Inferior parietal cortex (tissue), 1 donor: Measurements from ENCODE around the gene TIE1.

ENCODE experiments used
- DNase-seq: peaks from one replicate; pipeline ENCODE4 v3.0.0-alpha.2; 2016; ENCODE audit errors: extremely low spot score

TIE1 gene

GRCh38 chr1:43338001-43338400 is 37.2 kb downstream of the TIE1 start:
- DNase-seq: no peak

DNA sequence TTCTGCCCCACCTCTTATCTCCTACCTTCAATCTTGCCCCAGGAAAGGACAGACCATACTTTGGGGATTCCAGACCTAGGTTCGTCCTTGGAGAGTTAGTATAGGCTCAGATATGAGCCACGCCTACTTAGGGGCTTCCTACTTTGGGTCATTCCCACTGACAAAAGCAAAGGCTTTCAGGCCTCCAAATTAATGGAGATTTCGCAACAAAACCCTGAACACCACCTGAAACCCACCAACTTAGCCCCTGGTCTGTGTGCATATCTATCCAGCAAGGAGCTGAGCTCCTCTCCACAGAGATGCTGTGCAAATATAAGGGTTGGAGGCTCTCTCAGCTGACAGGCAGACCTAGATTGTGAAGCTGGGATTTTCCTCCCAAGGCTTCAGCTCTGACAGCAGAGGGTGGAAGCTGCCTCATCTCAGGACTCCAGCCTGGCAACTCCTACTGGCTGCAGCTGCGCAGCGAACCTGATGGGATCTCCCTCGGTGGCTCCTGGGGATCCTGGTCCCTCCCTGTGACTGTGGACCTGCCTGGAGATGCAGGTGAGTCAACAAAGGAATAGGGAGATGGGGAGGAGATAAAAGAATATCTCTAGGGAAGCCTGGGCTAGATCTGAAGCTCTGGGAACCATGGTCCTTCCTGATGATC is 38.9 kb downstream of the TIE1 start:
- no peak for DNase-seq

DNA sequence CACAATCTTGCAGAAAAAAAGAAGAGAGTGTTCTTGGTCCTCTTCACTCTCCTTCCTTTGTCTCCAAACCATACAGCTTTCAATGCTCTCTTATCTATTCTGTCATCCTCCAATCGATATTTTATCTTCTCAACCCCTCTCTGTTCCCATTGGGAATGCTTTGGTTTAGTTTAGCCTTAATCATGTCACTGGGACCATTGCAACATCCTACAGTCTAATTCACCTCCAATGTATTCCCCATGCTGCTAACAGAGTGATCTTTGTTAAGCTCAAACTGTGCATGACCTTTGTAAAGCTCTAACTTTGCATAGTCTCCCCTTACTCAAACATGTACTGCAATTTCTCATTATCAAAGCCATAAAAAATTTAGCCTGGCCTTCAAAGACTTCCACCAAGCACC is 39.8 kb downstream of the TIE1 start:
- DNase-seq: no peak

GRCh38 chr1:43344267-43344850 is 43.6 kb downstream of the TIE1 start:
- no peak for DNase-seq

- DNase-seq: no peak
These were observed 44.3 kb downstream of the TIE1 start for GRCh38 chr1:43345120-43345519.

DNA sequence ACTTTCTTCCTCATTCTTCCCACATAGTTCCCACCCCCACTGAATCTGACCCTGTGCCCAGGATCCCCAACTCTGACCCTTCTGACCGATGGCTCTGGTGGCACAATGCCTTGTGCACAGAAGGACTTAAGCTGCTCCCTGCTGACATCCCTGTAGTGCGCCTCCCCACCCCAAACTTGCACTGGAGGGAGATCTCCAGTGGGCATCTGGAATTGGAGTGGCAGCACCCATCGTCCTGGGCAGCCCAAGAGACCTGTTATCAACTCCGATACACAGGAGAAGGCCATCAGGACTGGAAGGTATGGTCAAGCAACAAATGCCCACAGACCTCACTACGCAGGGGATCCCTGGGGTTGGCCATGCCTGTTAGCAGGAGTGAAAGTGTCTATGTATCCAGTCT is 45.9 kb downstream of the TIE1 start:
- DNase-seq: no peak

- no peak for DNase-seq
These were observed 47.6 kb downstream of the TIE1 start for GRCh38 chr1:43348343-43348808.

- DNase-seq: no peak
These were observed 48.2 kb downstream of the TIE1 start for GRCh38 chr1:43348809-43349593.

DNA sequence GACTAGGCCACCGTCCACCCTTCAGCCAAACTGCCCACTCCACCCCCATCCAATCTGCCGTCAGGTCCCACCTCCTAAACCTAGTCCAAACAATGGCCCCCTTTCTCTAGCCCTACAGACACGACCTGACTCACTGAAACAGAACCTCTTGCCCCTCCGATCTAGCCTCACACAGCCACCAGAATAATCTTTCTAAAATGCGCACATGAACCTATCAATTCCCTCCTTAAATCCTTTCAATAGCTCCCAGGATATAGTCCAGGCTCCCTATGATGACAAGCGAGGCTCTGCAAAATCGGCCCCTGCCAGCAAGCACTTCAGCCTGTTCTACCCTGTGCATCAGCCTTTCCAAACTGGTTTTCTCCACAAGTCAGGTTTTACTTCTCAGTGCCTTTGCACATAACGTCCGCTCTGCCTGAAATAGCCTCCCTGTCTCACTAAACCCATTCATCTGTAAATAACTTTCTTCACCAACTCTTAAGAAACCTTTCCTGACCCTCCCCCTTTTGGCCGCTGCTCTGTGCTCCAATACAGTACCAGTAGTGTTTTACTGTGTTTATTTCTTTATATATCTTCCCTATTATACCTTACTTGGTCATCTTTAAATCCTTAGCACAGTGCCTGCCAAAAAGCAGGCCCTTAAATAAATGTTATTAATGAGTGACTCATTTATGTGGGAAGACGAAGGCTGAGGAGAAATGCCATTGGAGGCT is 49.0 kb downstream of the TIE1 start:
- DNase-seq: no peak

GRCh38 chr1:43350976-43351375 is 50.2 kb downstream of the TIE1 start:
- no peak for DNase-seq

DNA sequence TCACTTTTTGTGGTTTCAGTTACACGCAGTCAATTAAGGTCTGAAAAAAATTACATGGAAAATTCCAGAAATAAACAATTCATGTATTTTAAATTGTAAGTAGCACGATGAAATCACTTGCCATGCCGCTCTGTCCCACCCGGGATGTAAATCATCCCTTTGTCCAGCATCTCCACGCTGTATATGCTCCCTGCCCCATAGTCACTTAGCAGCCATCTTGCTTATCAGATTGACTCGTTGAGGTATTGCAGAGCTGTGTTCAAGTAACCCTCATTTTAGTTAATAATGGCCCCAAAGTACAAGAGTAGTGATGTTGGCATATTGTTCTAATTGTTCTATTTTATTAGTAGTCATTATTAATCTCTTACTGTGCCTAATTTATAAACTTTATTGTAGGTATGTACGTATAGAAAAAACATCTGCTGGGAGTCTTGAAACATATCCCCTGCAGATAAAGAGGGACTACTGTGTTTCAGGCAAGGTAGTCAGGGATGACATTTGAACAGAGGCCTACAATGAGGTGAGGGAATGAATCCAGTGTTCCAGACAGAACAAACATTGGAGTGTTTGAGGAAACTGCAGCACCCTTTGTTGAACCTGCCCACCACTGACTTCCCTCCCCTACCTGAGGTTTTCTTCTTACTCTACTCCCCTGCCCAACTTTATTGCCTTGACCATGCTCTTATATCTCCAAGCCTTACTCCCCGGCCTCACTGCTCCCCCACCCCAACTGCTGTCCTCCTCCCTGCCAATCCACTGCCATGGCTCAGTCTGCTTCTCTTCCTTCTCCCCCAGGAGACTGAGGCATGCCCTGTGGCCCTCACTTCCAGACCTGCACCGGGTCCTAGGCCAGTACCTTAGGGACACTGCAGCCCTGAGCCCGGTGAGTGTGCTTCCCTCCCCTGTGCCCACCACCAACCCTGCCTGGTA is 50.9 kb downstream of the TIE1 start:
- no peak for DNase-seq

DNA sequence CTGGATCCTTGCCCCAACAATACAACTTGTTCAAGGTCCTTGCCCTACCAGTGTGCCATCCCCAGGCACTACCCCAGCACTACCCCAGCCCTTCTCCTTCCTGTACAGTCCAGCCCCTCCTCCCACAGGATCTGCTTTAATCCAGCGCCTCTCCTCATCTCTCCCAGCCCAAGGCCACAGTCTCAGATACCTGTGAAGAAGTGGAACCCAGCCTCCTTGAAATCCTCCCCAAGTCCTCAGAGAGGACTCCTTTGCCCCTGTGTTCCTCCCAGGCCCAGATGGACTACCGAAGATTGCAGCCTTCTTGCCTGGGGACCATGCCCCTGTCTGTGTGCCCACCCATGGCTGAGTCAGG is 51.5 kb downstream of the TIE1 start:
- DNase-seq: no peak

GRCh38 chr1:43352881-43353280 is 52.1 kb downstream of the TIE1 start:
- DNase-seq: no peak

DNA sequence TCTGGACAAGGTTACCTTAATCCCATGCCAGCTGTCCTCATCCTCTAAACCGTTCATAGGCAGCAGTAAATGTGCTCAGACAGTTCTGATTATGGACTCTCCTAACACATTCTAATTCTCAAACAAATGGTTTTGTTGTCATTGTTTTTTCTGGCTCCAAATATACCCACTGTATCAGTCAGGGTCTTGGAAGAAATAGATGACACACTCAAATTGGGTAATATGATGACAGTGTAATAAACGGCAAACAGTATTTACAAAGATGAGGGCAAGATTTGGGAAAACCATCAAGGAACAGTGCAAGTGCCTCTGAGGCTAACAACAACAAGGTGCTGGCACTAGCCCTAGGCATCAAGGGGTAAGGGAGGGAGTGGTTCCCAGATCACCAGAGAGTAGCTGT is 53.7 kb downstream of the TIE1 start:
- DNase-seq: no peak

GRCh38 chr1:43354936-43355335 is 54.2 kb downstream of the TIE1 start:
- DNase-seq: no peak

- DNase-seq: no peak
These were observed 56.5 kb downstream of the TIE1 start for GRCh38 chr1:43357251-43357650.

DNA sequence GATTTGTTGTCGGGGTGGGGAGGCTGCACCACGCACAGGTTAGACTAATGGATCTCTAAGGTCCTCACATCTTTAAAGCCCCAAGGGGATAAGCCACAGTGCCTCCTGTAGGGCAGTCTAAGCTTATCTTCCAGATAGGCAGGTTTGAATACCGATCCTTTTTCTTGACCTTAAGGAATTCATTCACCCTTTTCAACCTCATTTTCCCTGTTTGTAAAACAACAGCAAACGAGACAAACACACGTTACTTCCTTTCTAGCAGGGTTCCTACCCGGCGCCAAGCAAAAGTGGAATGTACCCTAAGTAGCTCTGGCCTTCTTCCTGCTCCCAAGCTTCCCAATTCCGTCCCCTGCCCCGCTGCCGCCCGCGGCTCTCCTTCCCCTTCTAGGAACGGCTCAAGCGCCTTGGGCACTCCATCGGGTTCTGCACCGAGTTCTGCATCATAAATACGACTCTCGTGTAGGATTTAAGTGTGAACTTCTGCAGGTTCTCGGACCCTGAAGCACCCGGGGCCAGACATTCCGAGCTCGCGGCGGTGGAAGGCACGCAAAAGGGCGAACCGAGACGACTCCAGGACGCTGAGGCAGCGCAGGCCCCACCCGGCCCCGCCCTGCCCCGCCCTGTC is 57.5 kb downstream of the TIE1 start:
- DNase-seq: peak; percentile 57

GRCh38 chr1:43358746-43359693 is 58.2 kb downstream of the TIE1 start, which contains the start of gene CDC20:
TSS of gene CDC20 (plus strand) at chr1:43358981. CDS start at chr1:43359216, 235 bp downstream.
- DNase-seq: peak; percentile 98

GRCh38 chr1:43359696-43360095 is 58.9 kb downstream of the TIE1 start:
- no peak for DNase-seq

DNA sequence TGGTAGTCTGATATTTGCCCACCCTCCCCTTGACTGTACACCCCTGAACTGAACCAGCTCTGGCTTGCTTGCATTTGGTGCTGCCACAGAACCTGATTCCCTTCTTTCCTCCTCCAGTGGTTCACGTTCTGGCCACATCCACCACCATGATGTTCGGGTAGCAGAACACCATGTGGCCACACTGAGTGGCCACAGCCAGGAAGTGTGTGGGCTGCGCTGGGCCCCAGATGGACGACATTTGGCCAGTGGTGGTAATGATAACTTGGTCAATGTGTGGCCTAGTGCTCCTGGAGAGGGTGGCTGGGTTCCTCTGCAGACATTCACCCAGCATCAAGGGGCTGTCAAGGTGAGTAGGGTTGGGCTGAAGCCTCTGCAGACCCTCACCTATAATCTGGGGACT is 59.8 kb downstream of the TIE1 start:
- no peak for DNase-seq
